K562 (cell line): ENCODE results near the gene RUSC1. TPM values are rescaled to one million over a fixed set of nuclear protein-coding genes. Genes with fewer than 3 reads are reported as not detected.

ENCODE experiments used
- BRD9 ChIP-seq: fragments of 450-650 bp; IDR thresholded peaks from 2 replicates; pipeline ENCODE4 v1.6.1; 2018; ENCODE audit warnings: low read depth; ENCODE audit not compliant: partially characterized antibody
- CHD1 ChIP-seq: fragments of 200-600 bp; sonication (generic); IDR thresholded peaks from one replicate; pipeline ENCODE4 v1.6.1; 2012; ENCODE audit warnings: mild to moderate bottlenecking, moderate library complexity, low read length, inconsistent platforms
- ETV5 ChIP-seq: sonication (generic); formaldehyde crosslinking; IDR thresholded peaks from 2 replicates; pipeline ENCODE4 v1.4.0; 2020; ENCODE audit warnings: low read depth, mild to moderate bottlenecking, missing genetic modification reagents
- HDAC1 ChIP-seq, 2 experiments: fragments of 450-650 bp; IDR thresholded peaks; 2 replicates each; pipeline ENCODE4 v1.6.1; 2016 to 2017; ENCODE audit warnings: inconsistent platforms in 1 of 2, mild to moderate bottlenecking in 1 of 2, moderate library complexity in 1 of 2
- KAT2B ChIP-seq: IDR thresholded peaks from one replicate; pipeline ENCODE4 v1.6.1; 2012; ENCODE audit warnings: low read depth, mild to moderate bottlenecking, control low read depth, inconsistent platforms, low read length, moderate library complexity
- MXI1 ChIP-seq: IDR thresholded peaks from 2 replicates; pipeline ENCODE4 v1.6.1; 2011; ENCODE audit warnings: low read depth, mild to moderate bottlenecking, improper control_type of control experiment, low read length
- MYC ChIP-seq, 2 experiments: fragments of 250-450 bp in 1 of 2; sonication (Bioruptor Pico) in 1 of 2; IDR thresholded peaks; 2 replicates each; pipeline versions ENCODE4 v1.5.1 to v1.6.1; 2012 to 2021; ENCODE audit warnings: low read depth in 2 of 2, borderline replicate concordance in 1 of 2, improper control_type of control experiment in 1 of 2, low read length in 1 of 2, mild to moderate bottlenecking in 1 of 2, moderate library complexity in 1 of 2
- NFATC3 ChIP-seq: fragments of 450-650 bp; IDR thresholded peaks from 2 replicates; pipeline ENCODE4 v1.6.1; 2017; ENCODE audit warnings: mild to moderate bottlenecking
- PCBP2 ChIP-seq: fragments of 200-400 bp; formaldehyde crosslinking; IDR thresholded peaks from 2 replicates; pipeline ENCODE4 v1.6.1; 2018; ENCODE audit warnings: low read length, low read depth, mild to moderate bottlenecking, moderate library complexity; ENCODE audit not compliant: poor library complexity, severe bottlenecking
- PHF8 ChIP-seq: fragments of 200-600 bp; sonication (generic); IDR thresholded peaks from 2 replicates; pipeline ENCODE4 v1.6.1; 2012; ENCODE audit warnings: mixed run types, mild to moderate bottlenecking, inconsistent platforms, low read length, moderate library complexity, borderline replicate concordance
- POLR2A ChIP-seq: fragments of 450-650 bp; conservative IDR thresholded peaks from 2 replicates; pipeline ENCODE4 v1.6.1; 2016
- POLR2G ChIP-seq: fragments of 200-400 bp; formaldehyde crosslinking; IDR thresholded peaks from 2 replicates; pipeline ENCODE4 v1.6.1; 2017; ENCODE audit warnings: low read depth, mild to moderate bottlenecking, antibody characterized with exemption, low read length, moderate library complexity
- SAP30 ChIP-seq: fragments of 200-600 bp; sonication (generic); IDR thresholded peaks from 2 replicates; pipeline ENCODE4 v1.6.1; 2012; ENCODE audit warnings: borderline replicate concordance, low read depth, mild to moderate bottlenecking, moderate library complexity, low read length, control low read depth, inconsistent platforms; ENCODE audit not compliant: insufficient read depth, poor library complexity, severe bottlenecking
- SP1 ChIP-seq: sonication (generic); formaldehyde crosslinking; IDR thresholded peaks from 2 replicates; pipeline ENCODE4 v1.8.1; 2022; ENCODE audit warnings: mild to moderate bottlenecking, missing genetic modification reagents
- STAT5B ChIP-seq: fragments of 250-450 bp; sonication (Bioruptor Pico); IDR thresholded peaks from 2 replicates; pipeline ENCODE4 v1.8.0; 2021; ENCODE audit warnings: mild to moderate bottlenecking, inconsistent platforms
- ZNF282 ChIP-seq: sonication (generic); formaldehyde crosslinking; IDR thresholded peaks from 2 replicates; pipeline ENCODE4 v1.8.1; 2023; ENCODE audit warnings: missing genetic modification reagents
- polyA plus RNA-seq, 8 experiments: library from polyadenylated mRNA; depleted of rRNA in 4 of 8; stranded (reverse) in 5 of 8; unstranded in 3 of 8; fragments of >200 nt; fragmentation: Nextera tagmentation in 2 of 8; fragmentation: Illumina TruSeq in 1 of 8; extraction: Ambion mirVana in 2 of 8; extraction: Trizol in 1 of 8; gene quantifications; 2 replicates each; pipeline versions ENCODE4 v1.2.1 to v1.2.3, GENCODE V29; 2011 to 2014; ENCODE audit warnings: inconsistent platforms in 1 of 8, missing spikeins in 1 of 8
- total RNA-seq, 7 experiments: library from RNA; depleted of rRNA in 6 of 7; stranded (reverse); fragments of >200 nt in 6 of 7; fragmentation: Illumina TruSeq in 2 of 7; extraction: Trizol in 2 of 7; gene quantifications; 2 replicates each; pipeline versions ENCODE4 v1.2.1 to v1.2.3, GENCODE V29; 2011 to 2021; ENCODE audit warnings: low replicate concordance in 1 of 7
- TF ChIP-seq, protein P1 (sequence below): sonication (generic); formaldehyde crosslinking; IDR thresholded peaks from 2 replicates; pipeline ENCODE4 v1.8.0; 2022; ENCODE audit warnings: mild to moderate bottlenecking, missing genetic modification reagents
- TF ChIP-seq, protein P2 (sequence below): fragments of 250-450 bp; sonication (Bioruptor Pico); IDR thresholded peaks from 2 replicates; pipeline ENCODE4 v1.5.0; 2020; ENCODE audit warnings: mild to moderate bottlenecking, borderline replicate concordance
- TF ChIP-seq, protein P3 (sequence below), 2 experiments: fragments of 450-650 bp; IDR thresholded peaks; 2 replicates each; pipeline ENCODE4 v1.6.1; 2018; ENCODE audit warnings: mild to moderate bottlenecking in 2 of 2, low read depth in 1 of 2; ENCODE audit not compliant: partially characterized antibody in 2 of 2

The RUSC1 gene
- total and polyA plus RNA-seq, 9 of the 15 experiments (the other 6 are each of a cell fraction or from before 2014, with no cell fraction given): 5.7 to 68.3 (median 33.6) TPM

DNA sequence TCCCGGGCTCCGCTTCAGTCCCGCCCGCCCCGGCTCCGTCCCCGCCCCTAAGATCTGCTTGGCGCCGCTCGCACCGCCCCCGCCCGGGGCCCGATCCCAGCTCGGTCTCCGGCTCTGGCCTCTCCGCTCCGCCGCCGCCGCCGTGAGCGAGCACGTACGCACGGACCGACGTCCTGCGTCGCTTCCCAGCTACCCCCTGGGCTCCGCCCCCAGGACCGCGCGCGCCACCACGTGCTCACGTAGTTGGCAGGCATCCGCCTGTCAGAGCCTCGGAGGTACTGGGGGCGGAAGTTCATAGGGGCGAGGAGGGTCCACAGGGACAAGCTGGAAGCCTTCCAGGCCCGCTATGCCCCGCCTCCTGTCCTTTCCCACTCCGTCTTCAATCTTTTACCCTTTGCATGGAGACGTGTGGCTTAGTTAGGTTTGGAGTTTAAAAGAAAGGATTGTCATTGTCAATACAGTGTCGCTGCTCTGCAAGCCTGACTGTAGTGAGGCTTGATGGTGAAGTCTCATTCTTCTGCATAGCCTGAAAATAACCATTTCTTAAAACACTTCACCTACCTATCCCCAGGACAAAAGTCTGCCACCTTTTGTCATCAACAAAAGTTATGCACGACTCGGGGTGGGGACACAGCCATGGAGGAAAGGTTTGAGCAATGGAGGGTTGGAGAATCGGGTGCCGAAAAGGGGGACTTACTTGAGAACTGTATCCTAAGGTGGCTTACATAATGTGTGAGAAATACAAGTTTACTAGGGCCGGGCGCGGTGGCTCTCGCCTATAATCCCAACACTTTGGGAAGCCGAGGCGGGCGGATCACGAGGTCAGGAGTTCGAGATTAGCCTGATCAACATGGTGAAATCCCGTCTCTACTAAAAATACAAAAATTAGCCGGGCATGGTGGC lies 47.1 kb upstream of the RUSC1 start, which contains the start of gene CLK2 (continued):
- TF ChIP-seq MYC (IDR thresholded peaks at IDR 0.05; ENCODE audit: low read depth, low read length) (peak; percentile 98), MYC (CRISPR knock-in tag; IDR thresholded peaks at IDR 0.05; ENCODE audit: borderline replicate concordance, low read depth) (peak; percentile 59; the same call in 1 of the 2 replicates), PCBP2 (no peak), ETV5 (CRISPR knock-in tag) (peak; percentile 76; the same call in 1 of the 2 replicates), CHD1 (peak; percentile 47), ZNF282 (CRISPR knock-in tag) (no peak), MXI1 (peak; percentile 77; the same call in 1 of the 2 replicates), PHF8 (peak; percentile 43; the same call in 1 of the 2 replicates), POLR2G (peak; percentile 93), SP1 (CRISPR knock-in tag) (peak; percentile 94), BRD9 (peak; percentile 36), NFATC3 (0 out of 2 replicates have a peak, but pooled peaks have one; percentile 61), POLR2A (peak; percentile 81), KAT2B (no peak), STAT5B (CRISPR knock-in tag) (no peak), SAP30 (peak; percentile 71), HDAC1 (IDR thresholded peaks at IDR 0.05) (peak in 1 of 2 experiments; percentile 87; a peak in 2 of 4 replicates)
- TF ChIP-seq, protein P1, sequence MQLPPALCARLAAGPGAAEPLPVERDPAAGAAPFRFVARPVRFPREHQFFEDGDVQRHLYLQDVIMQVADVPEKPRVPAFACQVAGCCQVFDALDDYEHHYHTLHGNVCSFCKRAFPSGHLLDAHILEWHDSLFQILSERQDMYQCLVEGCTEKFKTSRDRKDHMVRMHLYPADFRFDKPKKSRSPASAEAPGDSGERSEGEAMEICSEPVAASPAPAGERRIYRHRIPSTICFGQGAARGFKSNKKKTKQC (CRISPR knock-in tag): no peak
- TF ChIP-seq, protein P2, sequence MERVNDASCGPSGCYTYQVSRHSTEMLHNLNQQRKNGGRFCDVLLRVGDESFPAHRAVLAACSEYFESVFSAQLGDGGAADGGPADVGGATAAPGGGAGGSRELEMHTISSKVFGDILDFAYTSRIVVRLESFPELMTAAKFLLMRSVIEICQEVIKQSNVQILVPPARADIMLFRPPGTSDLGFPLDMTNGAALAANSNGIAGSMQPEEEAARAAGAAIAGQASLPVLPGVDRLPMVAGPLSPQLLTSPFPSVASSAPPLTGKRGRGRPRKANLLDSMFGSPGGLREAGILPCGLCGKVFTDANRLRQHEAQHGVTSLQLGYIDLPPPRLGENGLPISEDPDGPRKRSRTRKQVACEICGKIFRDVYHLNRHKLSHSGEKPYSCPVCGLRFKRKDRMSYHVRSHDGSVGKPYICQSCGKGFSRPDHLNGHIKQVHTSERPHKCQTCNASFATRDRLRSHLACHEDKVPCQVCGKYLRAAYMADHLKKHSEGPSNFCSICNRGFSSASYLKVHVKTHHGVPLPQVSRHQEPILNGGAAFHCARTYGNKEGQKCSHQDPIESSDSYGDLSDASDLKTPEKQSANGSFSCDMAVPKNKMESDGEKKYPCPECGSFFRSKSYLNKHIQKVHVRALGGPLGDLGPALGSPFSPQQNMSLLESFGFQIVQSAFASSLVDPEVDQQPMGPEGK (CRISPR knock-in tag): 0 out of 2 replicates have a peak, but pooled peaks have one; percentile 20
- TF ChIP-seq, protein P3, sequence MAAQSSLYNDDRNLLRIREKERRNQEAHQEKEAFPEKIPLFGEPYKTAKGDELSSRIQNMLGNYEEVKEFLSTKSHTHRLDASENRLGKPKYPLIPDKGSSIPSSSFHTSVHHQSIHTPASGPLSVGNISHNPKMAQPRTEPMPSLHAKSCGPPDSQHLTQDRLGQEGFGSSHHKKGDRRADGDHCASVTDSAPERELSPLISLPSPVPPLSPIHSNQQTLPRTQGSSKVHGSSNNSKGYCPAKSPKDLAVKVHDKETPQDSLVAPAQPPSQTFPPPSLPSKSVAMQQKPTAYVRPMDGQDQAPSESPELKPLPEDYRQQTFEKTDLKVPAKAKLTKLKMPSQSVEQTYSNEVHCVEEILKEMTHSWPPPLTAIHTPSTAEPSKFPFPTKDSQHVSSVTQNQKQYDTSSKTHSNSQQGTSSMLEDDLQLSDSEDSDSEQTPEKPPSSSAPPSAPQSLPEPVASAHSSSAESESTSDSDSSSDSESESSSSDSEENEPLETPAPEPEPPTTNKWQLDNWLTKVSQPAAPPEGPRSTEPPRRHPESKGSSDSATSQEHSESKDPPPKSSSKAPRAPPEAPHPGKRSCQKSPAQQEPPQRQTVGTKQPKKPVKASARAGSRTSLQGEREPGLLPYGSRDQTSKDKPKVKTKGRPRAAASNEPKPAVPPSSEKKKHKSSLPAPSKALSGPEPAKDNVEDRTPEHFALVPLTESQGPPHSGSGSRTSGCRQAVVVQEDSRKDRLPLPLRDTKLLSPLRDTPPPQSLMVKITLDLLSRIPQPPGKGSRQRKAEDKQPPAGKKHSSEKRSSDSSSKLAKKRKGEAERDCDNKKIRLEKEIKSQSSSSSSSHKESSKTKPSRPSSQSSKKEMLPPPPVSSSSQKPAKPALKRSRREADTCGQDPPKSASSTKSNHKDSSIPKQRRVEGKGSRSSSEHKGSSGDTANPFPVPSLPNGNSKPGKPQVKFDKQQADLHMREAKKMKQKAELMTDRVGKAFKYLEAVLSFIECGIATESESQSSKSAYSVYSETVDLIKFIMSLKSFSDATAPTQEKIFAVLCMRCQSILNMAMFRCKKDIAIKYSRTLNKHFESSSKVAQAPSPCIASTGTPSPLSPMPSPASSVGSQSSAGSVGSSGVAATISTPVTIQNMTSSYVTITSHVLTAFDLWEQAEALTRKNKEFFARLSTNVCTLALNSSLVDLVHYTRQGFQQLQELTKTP (IDR thresholded peaks at IDR 0.05; ENCODE audit: low read depth in 1 of 2, partially characterized antibody in 2 of 2): peak in 1 of 2 experiments; percentile 25
